NCI-H526 treated with DMSO at 0.1 percent for 48 hours (cell line): ENCODE data around the gene SURF6.
"Not testable (repeated sequence)": the region's sequence is repeated elsewhere in the genome, so short reads cannot be mapped to it uniquely, and the experiment has no call there.

ENCODE experiments used
- DNase-seq: peaks from one replicate; lab custom pipeline; 2025; lab: John Stamatoyannopoulos, UW

SURF6 gene

GRCh38 chr9:133347985-133348717, 12.2 kb upstream of the SURF6 start, which contains the start of the genes MED22 and RPL7A:
Gene MED22 (minus strand): TSS chr9:133348131. CDS start chr9:133346662, 1,469 bp downstream.
Gene RPL7A (plus strand): TSS chr9:133348218. CDS start chr9:133348244, 26 bp downstream.
- DNase-seq, result peak; percentile 78

GRCh38 chr9:133347515-133347984, 11.6 kb upstream of the SURF6 start:
- DNase-seq, result no peak

DNA sequence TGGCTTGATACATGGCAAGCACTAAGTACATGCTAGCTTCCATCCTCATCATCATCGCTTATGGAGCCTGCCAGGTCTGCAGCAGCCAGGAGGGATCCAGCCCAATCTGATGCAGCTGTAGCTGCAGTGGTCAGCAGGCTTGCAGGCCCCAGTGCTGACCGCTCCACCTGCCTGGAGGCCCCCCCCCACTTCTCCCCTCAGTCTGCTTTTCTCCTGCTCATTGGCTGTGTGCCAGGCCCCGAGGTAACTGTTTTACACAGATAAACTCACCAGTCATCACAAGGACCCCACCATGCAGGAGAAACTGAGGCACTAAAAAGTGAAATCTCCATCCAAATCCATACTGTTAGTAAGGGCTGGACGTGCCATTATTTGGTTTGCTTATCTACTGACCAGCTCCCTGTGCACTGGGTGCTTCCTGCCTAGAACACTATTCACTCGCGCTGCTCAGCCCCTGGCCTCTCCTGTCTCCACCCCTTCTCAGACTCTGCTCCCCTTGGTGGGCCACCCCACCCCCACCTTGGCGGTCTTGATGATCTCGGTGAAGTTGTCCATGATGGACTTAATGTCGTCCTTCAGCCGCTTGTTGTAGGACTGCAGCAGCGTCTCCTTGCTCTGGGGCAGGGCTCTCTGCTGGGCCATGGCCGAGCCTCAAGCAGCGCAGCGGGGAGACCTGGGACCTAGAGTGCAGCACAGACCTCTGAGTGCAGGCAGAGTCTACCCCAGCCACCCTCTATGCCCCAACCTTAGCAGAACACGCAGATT, 10.2 kb upstream of the SURF6 start:
- no peak for DNase-seq

- no peak for DNase-seq
Measured at GRCh38 chr9:133345596-133345995, 9.6 kb upstream of the SURF6 start.

DNA sequence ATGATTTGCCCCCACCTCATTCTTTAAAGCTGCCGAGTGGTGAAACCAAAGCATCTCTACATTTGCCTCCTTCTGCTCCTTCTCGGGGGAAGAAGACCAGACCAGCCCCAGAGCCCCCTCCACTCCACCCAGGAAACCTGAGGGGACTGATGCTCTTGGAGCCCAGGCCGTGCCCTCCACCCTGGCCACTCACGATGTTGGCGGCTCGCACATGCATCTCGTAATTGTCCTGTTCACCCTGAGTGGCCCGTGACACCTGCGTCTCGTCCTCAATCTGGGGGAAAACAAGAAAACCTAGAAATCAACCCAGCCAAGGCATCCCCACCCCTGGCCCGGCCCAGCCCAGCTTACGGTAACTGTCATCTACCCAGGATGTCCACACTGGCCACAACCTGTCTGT, 9.0 kb upstream of the SURF6 start:
- DNase-seq, result no peak

- no peak for DNase-seq
Measured at GRCh38 chr9:133344071-133344470, 8.1 kb upstream of the SURF6 start.

GRCh38 chr9:133342570-133342969, 6.6 kb upstream of the SURF6 start:
- no peak for DNase-seq

- no peak for DNase-seq
Measured at GRCh38 chr9:133342069-133342406, 6.0 kb upstream of the SURF6 start.

DNA sequence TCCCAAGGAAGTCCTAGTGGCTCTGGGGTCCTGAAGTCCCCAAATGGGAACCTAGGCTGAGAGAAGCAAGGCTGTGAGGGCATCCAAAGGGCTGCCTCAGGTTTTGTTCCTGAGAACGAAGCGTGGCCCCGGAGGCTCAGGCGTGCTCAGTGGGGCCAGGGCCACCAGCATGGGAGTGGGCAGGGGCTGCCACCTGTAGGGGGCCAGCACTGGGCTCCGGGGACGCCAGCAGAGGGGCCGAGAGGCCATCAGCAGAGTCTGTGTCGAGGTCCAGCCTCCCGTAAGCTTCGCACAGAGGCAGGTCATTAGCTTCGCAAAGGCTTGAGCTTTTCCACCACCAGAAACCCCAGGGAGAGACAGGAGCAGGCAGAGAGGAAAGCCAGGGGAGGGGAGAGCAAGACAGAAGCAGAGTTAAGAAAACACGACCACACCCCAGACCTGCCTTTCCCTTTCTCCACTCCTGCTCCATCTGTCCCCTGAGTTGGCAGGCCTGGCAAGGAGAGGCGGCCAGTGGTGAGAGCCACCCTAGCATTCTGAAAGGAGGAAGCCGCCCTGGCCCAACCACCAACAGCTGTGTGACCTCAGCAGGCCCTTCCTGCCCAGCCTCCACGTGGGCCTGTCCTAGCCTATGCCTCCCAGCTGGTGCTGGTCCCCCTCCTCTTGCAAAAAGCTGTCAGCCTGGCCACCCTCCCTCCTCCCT, 5.5 kb upstream of the SURF6 start:
- DNase-seq, result no peak

- no peak for DNase-seq
Measured at GRCh38 chr9:133340916-133341315, 4.9 kb upstream of the SURF6 start.

- no peak for DNase-seq
Measured at GRCh38 chr9:133340256-133340655, 4.3 kb upstream of the SURF6 start.

DNA sequence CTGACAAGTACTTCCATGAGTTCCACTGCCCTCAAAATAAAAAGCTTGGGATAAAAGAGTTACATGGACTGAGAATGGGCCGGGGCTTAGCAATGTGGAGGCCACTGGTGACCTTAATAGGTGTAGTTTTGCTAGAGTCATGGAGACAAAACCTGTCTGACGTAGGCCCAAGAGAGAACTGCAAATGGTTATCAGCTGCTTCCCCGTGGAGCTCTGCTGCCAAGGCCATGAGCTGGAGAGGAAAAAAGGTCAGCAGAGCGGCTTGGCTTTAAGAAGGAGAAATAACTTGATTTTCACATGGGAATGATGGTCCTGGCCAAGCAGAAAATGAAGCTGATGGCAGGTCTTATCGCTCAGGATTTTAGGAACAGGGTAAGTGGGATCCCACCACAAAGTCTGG, 3.7 kb upstream of the SURF6 start:
- no peak for DNase-seq

DNA sequence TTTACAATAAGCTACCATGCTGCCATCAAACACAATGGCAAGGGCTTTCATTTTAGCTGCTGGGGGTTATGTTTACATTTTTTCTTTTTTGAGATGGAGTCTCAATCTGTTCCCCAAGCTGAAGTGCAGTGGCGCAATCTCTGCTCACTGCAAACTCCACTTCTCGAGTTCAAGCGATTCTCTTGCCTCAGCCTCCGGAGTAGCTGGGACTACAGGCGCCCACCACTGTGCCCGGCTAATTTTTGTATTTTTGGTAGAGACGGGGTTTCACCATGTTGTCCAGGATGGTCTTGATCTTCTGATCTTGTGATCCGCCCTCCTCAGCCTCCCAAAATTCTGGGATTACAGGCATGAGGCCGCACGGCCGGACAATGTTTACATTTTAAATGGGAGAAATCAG, 1.1 kb downstream of the SURF6 start:
- DNase-seq, result not testable (repeated sequence)

DNA sequence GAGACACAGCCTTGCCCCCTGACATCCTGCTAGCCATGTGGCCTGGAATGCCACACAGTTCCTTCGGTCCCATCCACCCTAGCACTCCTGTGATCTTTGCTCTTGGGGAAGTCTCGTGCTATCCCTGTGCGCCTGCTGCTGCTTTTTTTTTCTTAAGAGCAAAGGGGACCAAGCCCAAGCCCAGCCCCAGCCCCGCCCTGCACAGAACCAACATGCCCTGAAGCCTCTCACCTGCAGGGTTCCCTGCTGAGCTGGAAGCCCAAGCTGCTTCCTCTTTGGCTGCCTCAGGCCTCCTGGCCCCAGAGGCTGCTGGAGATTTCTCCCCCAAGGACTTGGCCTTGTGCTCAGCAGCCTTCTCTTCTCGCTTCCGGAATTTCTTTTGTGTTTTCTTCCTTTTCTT, 1.8 kb downstream of the SURF6 start:
- no peak for DNase-seq

GRCh38 chr9:133333566-133333965, 2.4 kb downstream of the SURF6 start:
- no peak for DNase-seq

- DNase-seq, result no peak
Measured at GRCh38 chr9:133333011-133333410, 3.0 kb downstream of the SURF6 start.

DNA sequence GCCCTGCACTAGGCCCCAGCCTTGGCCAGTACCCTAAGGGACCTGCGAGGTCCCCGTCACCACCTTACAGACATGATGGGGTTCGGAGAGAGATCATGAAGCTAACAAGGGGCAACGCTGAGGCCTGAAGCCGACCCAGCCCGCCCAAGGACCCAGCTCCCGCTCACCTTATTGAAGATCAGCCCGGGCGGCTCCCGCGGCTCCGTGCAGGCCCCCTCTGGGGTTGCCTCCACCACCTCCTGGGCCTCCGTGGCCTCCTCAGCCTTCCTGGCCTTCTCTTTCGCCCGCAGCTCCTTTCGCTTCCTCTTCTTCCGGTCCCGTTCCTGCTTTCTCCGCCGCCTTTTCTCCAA, 3.6 kb downstream of the SURF6 start:
- no peak for DNase-seq

GRCh38 chr9:133331641-133332380, 4.2 kb downstream of the SURF6 start:
- DNase-seq, result no peak

DNA sequence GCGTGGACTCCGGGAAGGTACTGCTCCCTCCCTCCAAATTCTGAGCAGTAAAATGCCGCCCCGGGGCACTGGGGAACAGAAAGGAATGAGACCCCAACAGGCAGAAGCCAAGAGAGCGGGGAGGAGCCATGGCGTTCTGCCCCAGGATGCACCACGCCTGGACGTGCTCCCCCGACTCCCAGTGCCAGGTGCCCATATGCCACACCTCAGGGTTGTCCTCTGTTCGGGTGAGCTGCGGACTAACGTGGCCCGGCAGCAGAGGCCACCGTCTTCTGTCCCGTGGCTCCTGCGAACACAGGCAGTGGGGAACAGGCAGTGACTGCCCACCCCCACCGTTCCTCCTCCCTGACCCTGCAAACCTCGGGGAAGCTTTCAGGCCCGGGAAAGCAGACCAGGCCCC, 4.8 kb downstream of the SURF6 start:
- DNase-seq, result no peak

DNA sequence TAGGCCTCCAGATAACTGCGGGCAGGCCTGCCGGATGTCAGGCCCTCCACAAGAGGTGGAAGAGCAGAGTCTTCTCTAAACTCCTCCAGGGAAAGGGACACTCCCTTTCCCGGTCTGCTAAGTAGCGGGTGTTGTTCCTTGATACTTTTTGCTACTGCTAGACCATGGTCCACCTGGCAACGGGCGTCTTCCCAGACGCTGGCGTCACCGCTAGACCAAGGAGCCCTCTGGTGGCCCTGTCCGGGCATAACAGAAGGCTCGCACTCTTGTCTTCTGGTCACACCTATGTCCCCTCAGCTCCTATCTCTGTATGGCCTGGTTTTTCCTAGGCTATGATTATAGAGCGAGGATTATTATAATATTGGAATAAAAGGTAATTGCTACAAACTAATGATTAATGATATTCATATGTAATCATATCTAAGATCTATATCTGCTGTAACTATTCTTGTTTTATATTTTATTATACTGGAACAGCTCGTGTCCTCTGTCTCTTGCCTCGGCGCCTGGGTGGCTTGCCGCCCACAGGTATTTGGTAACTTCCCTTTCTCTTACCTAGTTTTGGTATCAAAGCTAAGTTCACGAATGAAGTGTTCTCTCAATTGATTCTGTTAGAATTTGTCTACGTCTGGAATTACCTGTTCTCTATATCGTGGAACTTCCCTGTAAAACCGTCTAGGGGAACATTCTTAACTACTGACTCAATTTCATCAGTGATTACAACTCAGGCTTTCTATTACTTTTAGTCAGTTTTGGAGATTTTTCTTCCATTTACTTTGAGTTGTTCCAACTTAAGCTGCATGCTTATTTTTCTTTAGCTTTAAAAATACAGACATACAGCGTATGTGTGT, 6.5 kb downstream of the SURF6 start:
- DNase-seq, result not testable (repeated sequence)

DNA sequence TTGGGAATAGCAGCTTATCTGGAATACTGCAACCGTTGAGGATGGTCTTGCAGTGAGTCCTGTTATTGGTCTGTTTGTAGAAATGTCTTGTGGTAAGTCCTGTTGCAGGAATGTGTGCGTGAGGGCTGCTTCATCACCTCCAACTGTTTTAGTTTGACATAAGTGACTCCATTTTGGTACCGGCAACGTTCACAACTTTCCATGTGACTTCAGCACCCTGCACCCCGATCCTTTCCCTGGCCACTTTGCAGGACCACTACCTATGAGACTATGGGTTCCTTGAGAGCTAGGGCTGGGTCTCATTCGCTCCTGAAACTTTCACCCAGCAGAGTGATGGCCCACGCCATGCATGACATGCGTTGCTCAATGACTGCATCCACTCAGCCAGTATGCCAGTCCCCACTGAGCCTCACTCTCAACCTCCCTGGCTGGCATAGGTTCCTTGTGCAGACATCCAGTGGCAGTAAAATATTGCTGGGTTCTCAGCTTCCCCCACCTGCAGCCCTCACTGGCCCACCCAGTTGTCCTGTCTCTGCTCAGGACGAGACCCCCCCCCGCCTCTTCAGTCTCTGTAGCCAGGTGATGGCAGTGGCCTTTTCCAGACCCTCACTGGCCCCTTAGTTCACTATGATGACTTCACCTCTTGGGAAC, 8.0 kb downstream of the SURF6 start:
- DNase-seq, result no peak
